NCI-H1436 (cell line): ENCODE data around the gene CCNJL.
"Not testable (repeated sequence)": the region's sequence is repeated elsewhere in the genome, so short reads cannot be mapped to it uniquely, and the experiment has no call there.

Experiments used
- DNase-seq: peaks from one replicate; lab custom pipeline; 2025; lab: John Stamatoyannopoulos, UW

The CCNJL gene

GRCh38 chr5:160312134-160312959 lies at the start of gene CCNJL:
Gene CCNJL (minus strand): TSS chr5:160312564. CDS start chr5:160311923, 641 bp downstream.
- DNase-seq, result peak; percentile 77

GRCh38 chr5:160361624-160362228 lies 49.4 kb upstream of the CCNJL start:
- no peak for DNase-seq

- no peak for DNase-seq
Measured at GRCh38 chr5:160360310-160360709, 47.9 kb upstream of the CCNJL start.

- no peak for DNase-seq
Measured at GRCh38 chr5:160359816-160360215, 47.5 kb upstream of the CCNJL start.

- DNase-seq, result no peak
Measured at GRCh38 chr5:160359242-160359641, 46.9 kb upstream of the CCNJL start.

GRCh38 chr5:160357861-160358411 lies 45.6 kb upstream of the CCNJL start:
- no peak for DNase-seq

- no peak for DNase-seq
Measured at GRCh38 chr5:160357394-160357793, 45.0 kb upstream of the CCNJL start.

- DNase-seq, result no peak
Measured at GRCh38 chr5:160356550-160357347, 44.4 kb upstream of the CCNJL start.

- DNase-seq, result no peak
Measured at GRCh38 chr5:160354666-160355065, 42.3 kb upstream of the CCNJL start.

GRCh38 chr5:160353379-160353778 lies 41.0 kb upstream of the CCNJL start:
- no peak for DNase-seq

- DNase-seq, result no peak
Measured at GRCh38 chr5:160352308-160352707, 39.9 kb upstream of the CCNJL start.

GRCh38 chr5:160349935-160350303 lies 37.6 kb upstream of the CCNJL start:
- DNase-seq, result no peak

GRCh38 chr5:160349249-160349934 lies 37.0 kb upstream of the CCNJL start:
- no peak for DNase-seq

- DNase-seq, result no peak
Measured at GRCh38 chr5:160348080-160348479, 35.7 kb upstream of the CCNJL start.

GRCh38 chr5:160347448-160347847 lies 35.1 kb upstream of the CCNJL start:
- no peak for DNase-seq

- no peak for DNase-seq
Measured at GRCh38 chr5:160342413-160342941, 30.1 kb upstream of the CCNJL start.

- no peak for DNase-seq
Measured at GRCh38 chr5:160341309-160341870, 29.0 kb upstream of the CCNJL start.

- DNase-seq, result not testable (repeated sequence)
Measured at GRCh38 chr5:160340513-160340912, 28.1 kb upstream of the CCNJL start.

- no peak for DNase-seq
Measured at GRCh38 chr5:160339406-160340130, 27.2 kb upstream of the CCNJL start.

- DNase-seq, result not testable (repeated sequence)
Measured at GRCh38 chr5:160334716-160335115, 22.4 kb upstream of the CCNJL start.

- no peak for DNase-seq
Measured at GRCh38 chr5:160333721-160334120, 21.4 kb upstream of the CCNJL start.
